Measurements from ENCODE around the gene UBN2. TPM values are rescaled to one million over a fixed set of nuclear protein-coding genes. Genes with fewer than 3 reads are reported as not detected.
"Not testable (repeated sequence)": the region's sequence is repeated elsewhere in the genome, so short reads cannot be mapped to it uniquely, and the experiment has no call there.

The UBN2 gene
- total and polyA plus RNA-seq, 2 donors from 2014 or later = 2.0 to 22.2 TPM

GRCh38 chr7:139212133-139212532, 18.9 kb upstream of the UBN2 start:
- H3K27me3 ChIP-seq (ENCODE audit: control insufficient read depth, insufficient read depth, low read length) = no peaks in the 10 kb centered on the region
- intact Hi-C loops (cut with DNase I) = no loop called here
- no peak for TF ChIP-seq CTCF (IDR thresholded peaks at IDR 0.05; ENCODE audit: borderline replicate concordance, extremely low read depth, insufficient read depth)
- no peak for DNase-seq
- FAIRE-seq = no peak
- no peaks in the 10 kb centered on the region for H3K4me1 ChIP-seq (ENCODE audit: control insufficient read depth in 2 of 3, insufficient read depth in 2 of 3, low read depth in 1 of 3, low read length in 3 of 3)
- H3K9me3 ChIP-seq (ENCODE audit: control insufficient read depth in 2 of 3, insufficient read depth in 1 of 3, low read length in 3 of 3) = no peaks in the 10 kb centered on the region
- no peak overlapping the region for H3K9ac ChIP-seq (ENCODE audit: low read length in 3 of 3)
- no peak overlapping the region for H3K4me3 ChIP-seq (ENCODE audit: low read length in 3 of 3)
- no peak overlapping the region for H3K27ac ChIP-seq (ENCODE audit: low read depth in 2 of 2, low read length in 2 of 2)
- H3K36me3 ChIP-seq (ENCODE audit: control insufficient read depth in 2 of 3, insufficient read depth in 3 of 3, low read length in 3 of 3) = no peaks in the 10 kb centered on the region

GRCh38 chr7:139213489-139213888, 17.5 kb upstream of the UBN2 start:
- H3K27me3 ChIP-seq (ENCODE audit: control insufficient read depth, insufficient read depth, low read length); H3K9me3 ChIP-seq (ENCODE audit: control insufficient read depth in 2 of 3, insufficient read depth in 1 of 3, low read length in 3 of 3); intact Hi-C loops (cut with DNase I); DNase-seq; H3K4me1 ChIP-seq (ENCODE audit: control insufficient read depth in 2 of 3, insufficient read depth in 2 of 3, low read depth in 1 of 3, low read length in 3 of 3); H3K4me3 ChIP-seq (ENCODE audit: low read length in 3 of 3); H3K9ac ChIP-seq (ENCODE audit: low read length in 3 of 3); FAIRE-seq; H3K36me3 ChIP-seq (ENCODE audit: control insufficient read depth in 2 of 3, insufficient read depth in 3 of 3, low read length in 3 of 3); H3K27ac ChIP-seq (ENCODE audit: low read depth in 2 of 2, low read length in 2 of 2): not testable (repeated sequence)

- no peak overlapping the region for H3K4me3 ChIP-seq (ENCODE audit: low read length in 3 of 3)
- H3K4me1 ChIP-seq (ENCODE audit: control insufficient read depth in 2 of 3, insufficient read depth in 2 of 3, low read depth in 1 of 3, low read length in 3 of 3) = no peaks in the 10 kb centered on the region
- H3K27ac ChIP-seq (ENCODE audit: low read depth in 2 of 2, low read length in 2 of 2) = no peak overlapping the region
- intact Hi-C loops (cut with DNase I) = no loop called here
- H3K9ac ChIP-seq (ENCODE audit: low read length in 3 of 3) = no peak overlapping the region
- no peaks in the 10 kb centered on the region for H3K36me3 ChIP-seq (ENCODE audit: control insufficient read depth in 2 of 3, insufficient read depth in 3 of 3, low read length in 3 of 3)
- no peak for FAIRE-seq
- H3K27me3 ChIP-seq (ENCODE audit: control insufficient read depth, insufficient read depth, low read length) = no peaks in the 10 kb centered on the region
- H3K9me3 ChIP-seq (ENCODE audit: control insufficient read depth in 2 of 3, insufficient read depth in 1 of 3, low read length in 3 of 3) = no peaks in the 10 kb centered on the region
- no peak for TF ChIP-seq CTCF (IDR thresholded peaks at IDR 0.05; ENCODE audit: borderline replicate concordance, extremely low read depth, insufficient read depth)
- no peak for DNase-seq
Observed at GRCh38 chr7:139218173-139218572, 12.9 kb upstream of the UBN2 start.

- Histone ChIP-seq H3K27me3 (ENCODE audit: control insufficient read depth, insufficient read depth, low read length) (no peaks in the 10 kb centered on the region), H3K9me3 (ENCODE audit: control insufficient read depth in 2 of 3, insufficient read depth in 1 of 3, low read length in 3 of 3) (no peaks in the 10 kb centered on the region), H3K36me3 (ENCODE audit: control insufficient read depth in 2 of 3, insufficient read depth in 3 of 3, low read length in 3 of 3) (no peaks in the 10 kb centered on the region), H3K4me3 (ENCODE audit: low read length in 3 of 3) (no peak overlapping the region), H3K9ac (ENCODE audit: low read length in 3 of 3) (no peak overlapping the region), H3K27ac (ENCODE audit: low read depth in 2 of 2, low read length in 2 of 2) (no peak overlapping the region), H3K4me1 (ENCODE audit: control insufficient read depth in 2 of 3, insufficient read depth in 2 of 3, low read depth in 1 of 3, low read length in 3 of 3) (no peaks in the 10 kb centered on the region)
- intact Hi-C loops (cut with DNase I) = no loop called here
- DNase-seq (no peak), FAIRE-seq (no peak)
- no peak for TF ChIP-seq CTCF (IDR thresholded peaks at IDR 0.05; ENCODE audit: borderline replicate concordance, extremely low read depth, insufficient read depth)
Observed at GRCh38 chr7:139224219-139224618, 6.8 kb upstream of the UBN2 start.

GRCh38 chr7:139224836-139225235, 6.2 kb upstream of the UBN2 start:
- H3K27me3 ChIP-seq (ENCODE audit: control insufficient read depth, insufficient read depth, low read length); DNase-seq; intact Hi-C loops (cut with DNase I); H3K4me1 ChIP-seq (ENCODE audit: control insufficient read depth in 2 of 3, insufficient read depth in 2 of 3, low read depth in 1 of 3, low read length in 3 of 3); FAIRE-seq; H3K27ac ChIP-seq (ENCODE audit: low read depth in 2 of 2, low read length in 2 of 2); H3K36me3 ChIP-seq (ENCODE audit: control insufficient read depth in 2 of 3, insufficient read depth in 3 of 3, low read length in 3 of 3); H3K4me3 ChIP-seq (ENCODE audit: low read length in 3 of 3); H3K9ac ChIP-seq (ENCODE audit: low read length in 3 of 3); H3K9me3 ChIP-seq (ENCODE audit: control insufficient read depth in 2 of 3, insufficient read depth in 1 of 3, low read length in 3 of 3): not testable (repeated sequence)

GRCh38 chr7:139225286-139226157, 5.5 kb upstream of the UBN2 start:
- H3K4me1 ChIP-seq (ENCODE audit: control insufficient read depth in 2 of 3, insufficient read depth in 2 of 3, low read depth in 1 of 3, low read length in 3 of 3); H3K27me3 ChIP-seq (ENCODE audit: control insufficient read depth, insufficient read depth, low read length); H3K36me3 ChIP-seq (ENCODE audit: control insufficient read depth in 2 of 3, insufficient read depth in 3 of 3, low read length in 3 of 3); H3K9ac ChIP-seq (ENCODE audit: low read length in 3 of 3); DNase-seq; H3K4me3 ChIP-seq (ENCODE audit: low read length in 3 of 3); intact Hi-C loops (cut with DNase I); FAIRE-seq; H3K27ac ChIP-seq (ENCODE audit: low read depth in 2 of 2, low read length in 2 of 2); H3K9me3 ChIP-seq (ENCODE audit: control insufficient read depth in 2 of 3, insufficient read depth in 1 of 3, low read length in 3 of 3): not testable (repeated sequence)

Data from kidney (tissue), 14 donors.